ENCODE data around the gene GSDME. TPM values are rescaled to one million over a fixed set of nuclear protein-coding genes. Genes with fewer than 3 reads are reported as not detected.
A peak's percentile ranks its signal among the peaks of the same experiment; 100 is the strongest.

GSDME gene
- total RNA-seq, 1 experiment from 2014 or later = 46.1 TPM

DNA sequence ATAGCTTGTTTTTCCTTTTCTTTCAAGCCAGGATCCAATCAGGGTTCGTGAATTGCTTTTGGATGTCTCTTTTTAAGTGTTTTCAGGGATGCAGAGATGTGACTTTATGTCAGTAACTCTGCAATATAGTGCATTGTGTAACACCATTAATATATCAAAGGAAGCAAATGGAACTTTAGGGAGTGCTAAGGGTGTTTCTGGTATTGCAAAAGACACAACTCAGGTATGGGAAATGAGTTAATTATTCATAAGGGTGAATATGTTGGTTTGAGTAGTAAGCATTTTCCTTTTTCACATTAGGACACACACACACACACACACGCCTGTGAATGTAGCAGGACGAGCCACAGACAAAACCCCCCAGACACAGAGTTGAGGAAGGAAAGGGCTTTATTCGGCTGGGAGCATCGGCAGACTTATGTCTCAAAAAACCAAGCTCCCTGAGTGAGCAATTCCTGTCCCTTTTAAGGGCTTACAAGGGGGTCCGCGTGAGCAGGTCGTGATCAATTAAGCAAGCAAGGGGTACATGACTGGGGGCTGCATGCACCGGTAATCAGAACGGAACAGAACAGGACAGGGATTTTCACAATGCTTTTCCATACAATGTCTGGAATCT lies 31.8 kb upstream of the GSDME start:
- Mint-ChIP-seq H3K36me3 (ENCODE audit: insufficient read depth, unreplicated experiment) (peaks cover 14% of the 10 kb centered on the region), H3K27me3 (ENCODE audit: insufficient read depth, unreplicated experiment) (no peaks in the 10 kb centered on the region), H3K27ac (ENCODE audit: low read depth, unreplicated experiment) (peak overlapping the region; percentile 67), H3K4me3 (ENCODE audit: unreplicated experiment) (no peak overlapping the region), H3K4me1 (ENCODE audit: insufficient read depth, unreplicated experiment) (peaks cover 19% of the 10 kb centered on the region), H3K9me3 (ENCODE audit: unreplicated experiment) (no peaks in the 10 kb centered on the region)
- BruUV-seq (replicated peaks) = no TSS peak
- DNase-seq (ENCODE audit: unreplicated experiment) = peak; percentile 37
- no peak for TF ChIP-seq CTCF (IDR thresholded peaks at IDR 0.05; ENCODE audit: unreplicated experiment)
- POLR2A ChIA-PET = interaction anchor here (1.4 to 2.1 kb wide), 3 partner anchors 14 to 33 kb away, joined by 4 to 5 read pairs (median 5); no protein-coding TSS in a partner anchor
- intact Hi-C loops (cut with micrococcal nuclease) = no loop called here
- CTCF ChIA-PET = interaction anchor here (0.9 to 1.6 kb wide), 3 partner anchors 12 to 31 kb away, joined by 3 to 7 read pairs (median 4); no protein-coding TSS in a partner anchor

GRCh38 chr7:24788075-24788474 lies 30.8 kb upstream of the GSDME start:
- Mint-ChIP-seq H3K27me3 (ENCODE audit: insufficient read depth, unreplicated experiment) (no peaks in the 10 kb centered on the region), H3K4me3 (ENCODE audit: unreplicated experiment) (no peak overlapping the region), H3K27ac (ENCODE audit: low read depth, unreplicated experiment) (peak overlapping the region; percentile 73), H3K36me3 (ENCODE audit: insufficient read depth, unreplicated experiment) (peaks cover 19% of the 10 kb centered on the region), H3K4me1 (ENCODE audit: insufficient read depth, unreplicated experiment) (peaks cover 26% of the 10 kb centered on the region), H3K9me3 (ENCODE audit: unreplicated experiment) (peaks cover 7% of the 10 kb centered on the region)
- CTCF ChIA-PET = interaction anchor here (0.6 to 1.6 kb wide), 4 partner anchors 11 to 406 kb away, joined by 3 to 7 read pairs (median 3); no protein-coding TSS in a partner anchor
- peak; percentile 72 for TF ChIP-seq CTCF (IDR thresholded peaks at IDR 0.05; ENCODE audit: unreplicated experiment)
- POLR2A ChIA-PET = interaction anchor here (1.4 to 2.1 kb wide), 3 partner anchors 13 to 32 kb away, joined by 4 to 5 read pairs (median 5); no protein-coding TSS in a partner anchor
- BruUV-seq (replicated peaks) = no TSS peak
- no peak for DNase-seq (ENCODE audit: unreplicated experiment)
- intact Hi-C loops (cut with micrococcal nuclease) = no loop called here

DNA sequence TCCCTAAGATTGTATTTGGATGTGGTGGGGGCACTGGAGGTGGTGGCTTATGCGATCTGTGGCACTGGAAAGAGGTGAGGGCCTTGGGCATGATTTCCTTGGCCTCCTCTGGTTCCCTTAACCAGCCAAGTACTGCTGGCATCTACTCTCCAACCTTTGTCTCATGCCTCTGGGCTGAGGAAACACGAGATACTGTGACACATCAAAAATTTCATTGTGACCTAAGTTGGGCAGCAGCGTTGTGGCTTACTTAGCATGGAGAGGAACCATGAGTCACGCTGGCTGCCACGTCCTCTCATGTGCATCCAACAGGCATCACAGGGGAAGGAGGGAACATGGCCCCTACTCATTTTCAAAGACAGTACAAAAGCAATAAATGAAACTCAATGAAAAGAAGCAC lies 29.7 kb upstream of the GSDME start:
- ChIA-PET POLR2A (interaction anchor here (2.1 kb wide), 1 partner anchor 12 kb away, joined by 5 read pairs; no protein-coding TSS in a partner anchor), CTCF (interaction anchor here (0.6 kb wide), 1 partner anchor 181 kb away, joined by 3 read pairs; no protein-coding TSS in a partner anchor)
- no peaks in the 10 kb centered on the region for H3K27me3 Mint-ChIP-seq (ENCODE audit: insufficient read depth, unreplicated experiment)
- peaks cover 26% of the 10 kb centered on the region for H3K4me1 Mint-ChIP-seq (ENCODE audit: insufficient read depth, unreplicated experiment)
- H3K9me3 Mint-ChIP-seq (ENCODE audit: unreplicated experiment) = peaks cover 7% of the 10 kb centered on the region
- peak overlapping the region; percentile 76 for H3K27ac Mint-ChIP-seq (ENCODE audit: low read depth, unreplicated experiment)
- no peak for TF ChIP-seq CTCF (IDR thresholded peaks at IDR 0.05; ENCODE audit: unreplicated experiment)
- intact Hi-C loops (cut with micrococcal nuclease) = no loop called here
- no TSS peak for BruUV-seq (replicated peaks)
- H3K4me3 Mint-ChIP-seq (ENCODE audit: unreplicated experiment) = no peak overlapping the region
- peak; percentile 92 for DNase-seq (ENCODE audit: unreplicated experiment)
- H3K36me3 Mint-ChIP-seq (ENCODE audit: insufficient read depth, unreplicated experiment) = peaks cover 19% of the 10 kb centered on the region

DNA sequence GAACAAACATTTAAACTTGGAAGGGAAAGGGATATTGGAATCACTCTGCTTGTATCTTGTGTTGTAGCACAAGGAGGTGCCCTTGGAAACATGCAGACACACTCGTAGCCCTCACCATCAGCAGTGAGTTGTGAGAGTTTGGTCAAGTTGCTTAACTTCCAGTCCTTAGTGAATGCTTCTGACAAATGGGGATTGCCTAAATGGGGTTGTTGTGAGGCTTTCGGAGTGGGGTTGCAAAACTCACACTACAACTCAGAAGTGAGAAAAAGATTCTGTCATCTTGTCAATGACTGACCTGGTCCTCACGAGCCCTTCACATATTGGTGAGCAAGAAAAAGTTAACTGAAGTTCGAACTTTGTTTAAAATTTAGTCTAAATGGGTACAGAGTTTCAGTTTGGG lies 29.0 kb upstream of the GSDME start:
- no peak for TF ChIP-seq CTCF (IDR thresholded peaks at IDR 0.05; ENCODE audit: unreplicated experiment)
- Mint-ChIP-seq H3K9me3 (ENCODE audit: unreplicated experiment) (peaks cover 7% of the 10 kb centered on the region), H3K4me3 (ENCODE audit: unreplicated experiment) (no peak overlapping the region), H3K36me3 (ENCODE audit: insufficient read depth, unreplicated experiment) (peaks cover 14% of the 10 kb centered on the region), H3K27ac (ENCODE audit: low read depth, unreplicated experiment) (peak overlapping the region; percentile 76), H3K27me3 (ENCODE audit: insufficient read depth, unreplicated experiment) (no peaks in the 10 kb centered on the region), H3K4me1 (ENCODE audit: insufficient read depth, unreplicated experiment) (peaks cover 26% of the 10 kb centered on the region)
- CTCF ChIA-PET = no interaction called here
- no TSS peak for BruUV-seq (replicated peaks)
- peak; percentile 32 for DNase-seq (ENCODE audit: unreplicated experiment)
- intact Hi-C loops (cut with micrococcal nuclease) = no loop called here
- POLR2A ChIA-PET = no interaction called here

Data from MCF 10A (cell line).